ENCODE data around the gene CST7.
A peak's percentile ranks its signal among the peaks of the same experiment; 100 is the strongest.
"Not testable (repeated sequence)": the region's sequence is repeated elsewhere in the genome, so short reads cannot be mapped to it uniquely, and the experiment has no call there.

CST7 gene

GRCh38 chr20:24935140-24935539 lies 13.9 kb upstream of the CST7 start:
- Mint-ChIP-seq H3K27me3 (peaks cover 0 to 4% of the 10 kb centered on the region in 2 donors), H3K4me1 (peaks cover 6 to 23% of the 10 kb centered on the region in 2 donors), H3K4me3 (no peak overlapping the region), H3K9me3 (peaks cover 0 to 2% of the 10 kb centered on the region in 2 donors), H3K27ac (no peak overlapping the region), H3K36me3 (peaks cover 0 to 6% of the 10 kb centered on the region in 2 donors)
- no peak for ATAC-seq (replicated peaks)
- no peak for DNase-seq

GRCh38 chr20:24935766-24936525 lies 13.1 kb upstream of the CST7 start:
- peaks cover 6 to 20% of the 10 kb centered on the region in 2 donors for H3K4me1 Mint-ChIP-seq
- peaks cover 0 to 4% of the 10 kb centered on the region in 2 donors for H3K27me3 Mint-ChIP-seq
- H3K4me3 Mint-ChIP-seq = no peak overlapping the region
- H3K36me3 Mint-ChIP-seq = peaks cover 6% of the 10 kb centered on the region in 2 donors
- H3K9me3 Mint-ChIP-seq = peaks cover 2 to 6% of the 10 kb centered on the region in 2 donors
- H3K27ac Mint-ChIP-seq = no peak overlapping the region
- ATAC-seq (replicated peaks) (no peak), DNase-seq (no peak)

- peaks cover 0 to 4% of the 10 kb centered on the region in 2 donors for H3K27me3 Mint-ChIP-seq
- no peak for DNase-seq
- ATAC-seq (replicated peaks) = no peak
- no peak overlapping the region for H3K4me3 Mint-ChIP-seq
- H3K27ac Mint-ChIP-seq = no peak overlapping the region
- H3K36me3 Mint-ChIP-seq = peaks cover 10 to 12% of the 10 kb centered on the region in 2 donors
- peaks cover 4 to 6% of the 10 kb centered on the region in 2 donors for H3K9me3 Mint-ChIP-seq
- peaks cover 4 to 13% of the 10 kb centered on the region in 2 donors for H3K4me1 Mint-ChIP-seq
These were observed 12.3 kb upstream of the CST7 start for GRCh38 chr20:24936526-24937407.

GRCh38 chr20:24937579-24937978 lies 11.5 kb upstream of the CST7 start:
- Mint-ChIP-seq H3K9me3 (peaks cover 5 to 11% of the 10 kb centered on the region in 2 donors), H3K4me1 (peaks cover 1 to 6% of the 10 kb centered on the region in 2 donors), H3K27me3 (peaks cover 0 to 4% of the 10 kb centered on the region in 2 donors), H3K27ac (no peak overlapping the region), H3K4me3 (no peak overlapping the region), H3K36me3 (peaks cover 10 to 13% of the 10 kb centered on the region in 2 donors)
- ATAC-seq (replicated peaks) (no peak), DNase-seq (no peak)

- Mint-ChIP-seq H3K36me3 (peaks cover 13% of the 10 kb centered on the region in 2 donors), H3K27ac (no peak overlapping the region)
These were observed 10.6 kb upstream of the CST7 start for GRCh38 chr20:24938498-24938897.

GRCh38 chr20:24939036-24939435 lies 10.0 kb upstream of the CST7 start:
- no peak overlapping the region for H3K27ac Mint-ChIP-seq
- DNase-seq = no peak
- peaks cover 7 to 13% of the 10 kb centered on the region in 2 donors for H3K9me3 Mint-ChIP-seq
- H3K27me3 Mint-ChIP-seq = peaks cover 0 to 4% of the 10 kb centered on the region in 2 donors
- no peak for ATAC-seq (replicated peaks)
- H3K4me1 Mint-ChIP-seq = peaks cover 1 to 6% of the 10 kb centered on the region in 2 donors
- H3K36me3 Mint-ChIP-seq = peaks cover 13% of the 10 kb centered on the region in 2 donors
- H3K4me3 Mint-ChIP-seq = no peak overlapping the region

More at GRCh38 chr20:24938498-24938897, 10.6 kb upstream of the CST7 start:
- H3K9me3 Mint-ChIP-seq = peaks cover 5 to 11% of the 10 kb centered on the region in 2 donors
- ATAC-seq (replicated peaks) (no peak), DNase-seq (no peak)
- H3K4me1 Mint-ChIP-seq = peaks cover 1 to 6% of the 10 kb centered on the region in 2 donors
- H3K27me3 Mint-ChIP-seq = peaks cover 0 to 4% of the 10 kb centered on the region in 2 donors
- no peak overlapping the region for H3K4me3 Mint-ChIP-seq

- peaks cover 0 to under 1% of the 10 kb centered on the region in 2 donors for H3K27me3 Mint-ChIP-seq
- DNase-seq (no peak), ATAC-seq (replicated peaks) (no peak)
- no peak overlapping the region for H3K27ac Mint-ChIP-seq
- peaks cover 20 to 40% of the 10 kb centered on the region in 2 donors for H3K9me3 Mint-ChIP-seq
- H3K4me3 Mint-ChIP-seq = no peak overlapping the region
- peaks cover 14 to 27% of the 10 kb centered on the region in 2 donors for H3K36me3 Mint-ChIP-seq
- H3K4me1 Mint-ChIP-seq = peaks cover 0 to 6% of the 10 kb centered on the region in 2 donors
These were observed 6.4 kb upstream of the CST7 start for GRCh38 chr20:24942679-24943078.

- no peak for ATAC-seq (replicated peaks)
- peaks cover 5% of the 10 kb centered on the region in 2 donors for H3K27me3 Mint-ChIP-seq
- no peak overlapping the region for H3K27ac Mint-ChIP-seq
- H3K36me3 Mint-ChIP-seq = peaks cover 17 to 32% of the 10 kb centered on the region in 2 donors
- no peak for DNase-seq
- no peak overlapping the region for H3K4me3 Mint-ChIP-seq
- peaks cover 24 to 44% of the 10 kb centered on the region in 2 donors for H3K9me3 Mint-ChIP-seq
- H3K4me1 Mint-ChIP-seq = peaks cover 2 to 7% of the 10 kb centered on the region in 2 donors
These were observed 5.9 kb upstream of the CST7 start for GRCh38 chr20:24943196-24943595.

- Mint-ChIP-seq H3K36me3 (peaks cover 20 to 32% of the 10 kb centered on the region in 2 donors), H3K27me3 (peaks cover 10% of the 10 kb centered on the region in 2 donors), H3K4me3 (no peak overlapping the region), H3K27ac (no peak overlapping the region), H3K9me3 (peaks cover 27 to 44% of the 10 kb centered on the region in 2 donors), H3K4me1 (peaks cover 5 to 10% of the 10 kb centered on the region in 2 donors)
- ATAC-seq (replicated peaks) (no peak), DNase-seq (no peak)
These were observed 5.3 kb upstream of the CST7 start for GRCh38 chr20:24943731-24944130.

GRCh38 chr20:24946376-24946775 lies 2.7 kb upstream of the CST7 start:
- Mint-ChIP-seq H3K27me3 (peaks cover 21 to 31% of the 10 kb centered on the region in 2 donors), H3K4me1 (peaks cover 14 to 26% of the 10 kb centered on the region in 2 donors), H3K9me3 (peaks cover 27 to 38% of the 10 kb centered on the region in 2 donors), H3K36me3 (peaks cover 19 to 23% of the 10 kb centered on the region in 2 donors)
- DNase-seq; H3K4me3 Mint-ChIP-seq; H3K27ac Mint-ChIP-seq; ATAC-seq (replicated peaks): not testable (repeated sequence)

GRCh38 chr20:24948396-24948938 lies 602 bp upstream of the CST7 start:
- H3K9me3 Mint-ChIP-seq = peaks cover 24 to 33% of the 10 kb centered on the region in 2 donors
- not testable (repeated sequence) for ATAC-seq (replicated peaks); DNase-seq
- H3K27me3 Mint-ChIP-seq = peaks cover 21 to 31% of the 10 kb centered on the region in 2 donors
- peak overlapping the region; percentile 90 for H3K27ac Mint-ChIP-seq
- peaks cover 22 to 24% of the 10 kb centered on the region in 2 donors for H3K36me3 Mint-ChIP-seq
- H3K4me1 Mint-ChIP-seq = peaks cover 18 to 34% of the 10 kb centered on the region in 2 donors
- peak overlapping the region; percentile 66 to 82 for H3K4me3 Mint-ChIP-seq

- H3K27ac Mint-ChIP-seq = peak overlapping the region; percentile 84
- H3K36me3 Mint-ChIP-seq = peaks cover 31 to 32% of the 10 kb centered on the region in 2 donors
- ATAC-seq (replicated peaks) (peak; percentile 28 to 63), DNase-seq (no peak)
- H3K4me3 Mint-ChIP-seq = peak overlapping the region; percentile 66 to 82
- H3K9me3 Mint-ChIP-seq = peaks cover 20 to 27% of the 10 kb centered on the region in 2 donors
- H3K27me3 Mint-ChIP-seq = peaks cover 21 to 31% of the 10 kb centered on the region in 2 donors
- peaks cover 25 to 43% of the 10 kb centered on the region in 2 donors for H3K4me1 Mint-ChIP-seq
These were observed 673 bp downstream of the CST7 start for GRCh38 chr20:24949756-24950127.

GRCh38 chr20:24950128-24950835 lies 1.2 kb downstream of the CST7 start:
- Mint-ChIP-seq H3K27me3 (peaks cover 21 to 31% of the 10 kb centered on the region in 2 donors), H3K4me3 (peak overlapping the region; percentile 66 to 82), H3K27ac (no peak overlapping the region), H3K36me3 (peaks cover 31 to 35% of the 10 kb centered on the region in 2 donors), H3K9me3 (peaks cover 20 to 24% of the 10 kb centered on the region in 2 donors), H3K4me1 (peaks cover 28 to 49% of the 10 kb centered on the region in 2 donors)
- no peak for DNase-seq
- no peak for ATAC-seq (replicated peaks)

Data from stimulated activated naive B cell treated with anti-CD40 and anti-IgM and Interleukin-4, amounts not matched to agents 10 μg/mL and 1 μg/mL and 100 μg/mL, for 72 hours (primary cell).